Activated CD4-positive, alpha-beta T cell treated with anti-CD3 and anti-CD28 coated beads for 4 hours (primary cell): ENCODE measurements around the gene CYBA.
A peak's percentile ranks its signal among the peaks of the same experiment; 100 is the strongest.

Source experiments
- DNase-seq, 2 donors: peaks; one replicate each; pipeline ENCODE4 v3.0.0-alpha.2; 2020

Gene CYBA

DNA sequence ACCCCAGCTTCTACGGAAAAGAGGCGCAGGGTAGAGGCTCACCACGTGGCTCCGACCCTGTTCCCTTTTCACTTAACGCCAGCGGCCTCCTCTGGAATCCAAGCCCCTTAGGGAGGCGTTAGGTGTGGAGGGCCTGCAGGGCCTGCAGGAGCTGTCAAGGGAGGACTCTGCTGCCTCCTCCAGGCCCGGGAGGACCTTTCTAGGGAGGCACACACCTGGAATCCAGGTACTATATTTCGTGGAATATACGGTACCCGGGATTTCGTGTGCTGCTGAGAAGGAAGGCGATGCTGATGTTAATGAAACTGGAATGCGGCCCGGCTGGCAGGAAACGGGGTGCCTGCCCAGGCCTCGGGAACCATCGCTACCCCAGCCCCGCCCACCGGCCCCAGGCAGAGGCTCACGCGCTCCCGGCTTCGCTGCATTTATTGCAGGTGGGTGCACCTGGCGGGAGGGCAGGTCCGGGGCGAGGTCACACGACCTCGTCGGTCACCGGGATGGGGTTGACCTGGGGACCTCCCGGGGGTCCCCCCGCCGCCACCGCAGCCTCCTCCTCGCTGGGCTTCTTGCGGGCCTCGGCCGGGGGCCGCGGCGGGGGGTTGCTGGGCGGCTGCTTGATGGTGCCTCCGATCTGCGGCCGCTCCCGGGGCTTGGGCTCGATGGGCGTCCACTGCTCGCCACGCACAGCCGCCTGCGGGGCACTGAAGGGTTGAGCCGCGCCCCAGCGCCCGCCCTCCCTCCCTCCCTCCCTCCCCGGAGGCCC is 7.8 kb downstream of the CYBA start:
- no peak for DNase-seq

DNA sequence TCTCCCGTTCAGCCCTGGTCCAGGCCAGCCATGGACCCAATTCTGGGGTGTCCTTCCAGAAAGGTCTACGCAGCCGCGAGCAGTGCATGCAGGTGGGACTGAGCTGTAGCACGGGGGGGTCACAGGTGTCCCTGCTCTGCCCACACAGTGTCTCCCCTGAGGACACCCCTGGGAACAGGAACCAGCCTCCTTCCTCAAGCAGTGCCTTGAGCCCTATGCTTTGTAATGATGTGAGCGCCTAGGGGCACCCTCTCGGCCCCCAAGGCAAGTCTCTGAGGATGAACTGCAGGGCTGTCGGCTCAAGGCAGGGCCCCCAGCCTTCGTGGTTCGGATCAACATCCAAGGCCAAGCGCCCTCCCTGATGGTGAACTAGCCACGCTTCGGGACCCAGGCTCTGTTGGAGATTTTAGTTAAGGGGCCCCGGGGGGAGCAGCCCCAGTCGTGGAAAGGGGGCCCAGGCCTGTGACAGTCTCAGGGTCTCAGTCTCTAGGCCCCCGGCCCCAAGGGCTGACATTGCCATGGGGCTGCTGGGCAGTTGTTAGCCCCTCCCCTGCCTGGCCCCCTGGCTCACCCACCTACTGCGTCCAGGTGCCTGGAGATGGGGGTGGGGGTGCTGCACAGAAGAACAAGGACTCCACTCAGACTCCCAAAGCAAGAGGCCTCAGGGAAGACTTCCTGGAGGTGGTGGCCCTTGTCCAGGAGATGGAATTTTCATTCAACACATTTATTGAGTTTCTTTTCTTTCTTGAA is 10.2 kb downstream of the CYBA start:
- no peak for DNase-seq

DNA sequence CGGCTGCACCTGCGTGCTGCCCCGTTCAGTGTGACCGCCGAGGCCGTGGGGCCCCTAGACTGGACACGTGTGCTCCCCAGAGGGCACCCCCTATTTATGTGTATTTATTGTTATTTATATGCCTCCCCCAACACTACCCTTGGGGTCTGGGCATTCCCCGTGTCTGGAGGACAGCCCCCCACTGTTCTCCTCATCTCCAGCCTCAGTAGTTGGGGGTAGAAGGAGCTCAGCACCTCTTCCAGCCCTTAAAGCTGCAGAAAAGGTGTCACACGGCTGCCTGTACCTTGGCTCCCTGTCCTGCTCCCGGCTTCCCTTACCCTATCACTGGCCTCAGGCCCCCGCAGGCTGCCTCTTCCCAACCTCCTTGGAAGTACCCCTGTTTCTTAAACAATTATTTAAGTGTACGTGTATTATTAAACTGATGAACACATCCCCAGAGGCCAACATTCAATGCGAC is 10.8 kb downstream of the CYBA start:
- no peak for DNase-seq

DNA sequence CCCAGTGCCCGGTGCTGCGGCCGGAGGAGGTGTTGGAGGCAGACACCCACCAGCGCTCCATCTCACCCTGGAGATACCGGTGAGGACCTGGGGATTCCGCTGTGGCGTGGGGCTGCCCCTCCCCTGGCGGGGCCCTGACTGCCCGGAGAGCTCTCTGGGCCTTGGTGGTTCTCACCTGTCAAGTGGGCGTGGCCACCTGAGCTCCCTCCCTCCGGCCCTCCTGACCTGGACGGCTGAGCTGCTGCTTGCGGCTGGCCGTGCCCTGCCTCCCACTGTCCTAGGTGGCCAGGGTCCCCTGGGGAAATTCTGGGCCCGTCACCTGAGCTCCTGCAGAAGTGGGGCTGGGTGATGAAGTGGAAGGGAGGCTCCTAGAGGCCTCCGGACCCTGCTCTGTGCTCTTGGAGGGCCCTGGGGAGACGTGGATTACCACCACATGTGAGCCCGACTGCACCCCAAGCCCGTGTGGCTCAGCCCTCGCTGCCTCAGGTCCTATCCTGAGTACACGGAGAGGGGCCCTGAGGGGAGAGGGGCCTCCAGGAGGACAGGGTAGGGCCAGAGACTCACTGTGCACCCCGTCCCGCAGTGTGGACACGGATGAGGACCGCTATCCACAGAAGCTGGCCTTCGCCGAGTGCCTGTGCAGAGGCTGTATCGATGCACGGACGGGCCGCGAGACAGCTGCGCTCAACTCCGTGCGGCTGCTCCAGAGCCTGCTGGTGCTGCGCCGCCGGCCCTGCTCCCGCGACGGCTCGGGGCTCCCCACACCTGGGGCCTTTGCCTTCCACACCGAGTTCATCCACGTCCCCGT is 11.4 kb downstream of the CYBA start:
- DNase-seq, result no peak

DNA sequence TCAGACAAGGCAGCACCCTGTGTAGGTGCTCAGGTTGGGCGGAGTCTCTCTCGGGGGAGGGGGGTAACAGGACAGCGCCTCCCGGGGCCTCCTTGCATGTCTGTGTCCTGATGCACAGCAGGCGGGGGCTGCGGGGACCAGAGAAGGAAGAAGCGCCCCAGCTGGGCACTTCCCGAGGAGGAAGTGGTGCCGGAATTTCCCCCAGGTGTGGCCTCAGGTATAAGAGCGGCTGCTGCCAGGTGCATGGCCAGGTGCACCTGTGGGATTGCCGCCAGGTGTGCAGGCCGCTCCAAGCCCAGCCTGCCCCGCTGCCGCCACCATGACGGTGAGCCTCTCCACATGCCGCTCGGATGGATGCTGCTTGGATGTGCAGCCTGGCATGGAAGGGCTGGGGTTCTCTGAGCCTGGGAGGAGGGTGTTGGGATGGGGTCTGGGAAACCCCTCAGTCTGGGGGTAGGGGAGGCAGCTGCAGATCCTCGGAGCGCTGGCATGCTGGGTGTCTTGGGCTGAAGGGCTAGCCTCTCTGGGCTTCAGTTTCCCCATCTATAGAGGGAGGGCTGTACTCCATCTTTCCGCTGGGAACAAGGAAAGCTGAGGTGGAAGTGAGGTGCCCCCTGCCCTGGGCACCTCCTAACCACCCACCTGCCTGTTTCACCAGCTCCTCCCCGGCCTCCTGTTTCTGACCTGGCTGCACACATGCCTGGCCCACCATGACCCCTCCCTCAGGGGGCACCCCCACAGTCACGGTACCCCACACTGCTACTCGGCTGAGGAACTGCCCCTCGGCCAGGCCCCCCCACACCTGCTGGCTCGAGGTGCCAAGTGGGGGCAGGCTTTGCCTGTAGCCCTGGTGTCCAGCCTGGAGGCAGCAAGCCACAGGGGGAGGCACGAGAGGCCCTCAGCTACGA is 12.3 kb downstream of the CYBA start, which contains the start of gene IL17C:
Gene IL17C, plus strand, starts transcription at position 250 of the 908 bp plus-strand sequence. Its CDS starts 70 bp downstream, at position 320.
- DNase-seq, result no peak

DNA sequence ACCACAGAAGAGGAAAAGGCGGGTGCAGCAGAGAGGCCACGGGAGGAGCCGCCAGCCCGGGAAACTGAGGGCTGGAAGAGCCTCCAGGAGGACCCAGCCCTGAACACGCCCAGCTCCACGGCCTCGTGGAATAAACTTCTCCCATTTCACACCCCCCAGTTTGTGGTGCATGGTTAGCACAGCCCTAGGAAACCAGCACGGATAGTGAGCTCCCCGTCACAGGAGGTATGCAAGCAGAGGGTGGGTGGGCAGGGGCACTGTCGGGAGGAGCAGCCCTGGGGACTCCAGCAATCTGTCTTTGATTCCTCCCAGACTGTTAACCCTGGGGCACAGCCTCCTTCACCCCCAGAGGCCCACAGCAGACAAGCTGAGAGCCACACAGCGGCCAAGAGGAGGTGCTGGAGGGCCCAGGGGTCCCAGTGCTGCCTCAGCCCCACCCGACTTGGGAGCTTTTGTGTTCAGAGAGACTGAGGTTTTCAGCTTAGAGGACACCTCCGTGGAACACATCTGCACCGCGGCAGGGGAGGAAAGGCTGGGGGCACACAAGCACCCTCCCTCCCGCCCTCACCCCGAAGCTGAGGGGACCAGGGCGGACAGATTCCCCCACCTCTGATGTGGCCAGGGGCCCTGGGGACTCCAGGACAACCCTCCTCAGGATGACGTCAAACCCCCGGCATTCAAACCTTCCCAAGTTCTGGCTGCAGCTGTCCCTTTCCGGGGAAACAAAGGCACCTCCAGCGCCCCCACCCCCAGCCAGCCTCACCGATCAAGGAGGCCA is 14.2 kb downstream of the CYBA start:
- no peak for DNase-seq

DNA sequence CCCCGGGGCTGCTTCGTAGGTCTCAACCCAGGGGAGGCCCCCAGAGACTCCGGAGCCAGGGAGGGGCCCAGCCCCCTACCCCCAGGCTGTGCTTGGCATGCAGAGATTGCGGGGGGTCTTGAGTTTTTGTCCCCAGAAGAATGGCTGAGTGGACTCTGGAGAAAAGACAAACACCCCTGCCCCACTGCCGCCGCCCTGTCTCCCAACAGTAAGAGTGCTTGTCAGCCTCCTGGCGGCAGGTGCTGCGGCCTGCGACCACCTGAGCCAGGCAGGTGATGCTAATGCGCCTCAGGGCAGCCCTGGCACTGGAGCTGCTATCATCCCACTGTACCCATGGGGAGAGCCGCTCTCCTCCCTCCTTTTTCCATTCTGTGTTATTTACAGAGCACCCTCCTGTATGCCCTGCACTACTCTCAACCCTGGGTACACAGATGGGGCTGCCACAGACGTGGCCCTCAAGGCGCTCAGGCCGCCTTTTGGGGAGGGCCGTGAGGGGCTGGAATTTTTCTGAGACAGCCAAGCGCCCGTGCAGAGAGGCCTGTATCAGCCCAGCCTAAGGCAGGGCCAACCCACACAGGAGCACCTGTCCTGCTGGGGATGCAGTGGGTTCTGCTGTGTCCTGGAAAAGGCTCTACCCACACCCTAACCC is 15.1 kb downstream of the CYBA start:
- no peak for DNase-seq

DNA sequence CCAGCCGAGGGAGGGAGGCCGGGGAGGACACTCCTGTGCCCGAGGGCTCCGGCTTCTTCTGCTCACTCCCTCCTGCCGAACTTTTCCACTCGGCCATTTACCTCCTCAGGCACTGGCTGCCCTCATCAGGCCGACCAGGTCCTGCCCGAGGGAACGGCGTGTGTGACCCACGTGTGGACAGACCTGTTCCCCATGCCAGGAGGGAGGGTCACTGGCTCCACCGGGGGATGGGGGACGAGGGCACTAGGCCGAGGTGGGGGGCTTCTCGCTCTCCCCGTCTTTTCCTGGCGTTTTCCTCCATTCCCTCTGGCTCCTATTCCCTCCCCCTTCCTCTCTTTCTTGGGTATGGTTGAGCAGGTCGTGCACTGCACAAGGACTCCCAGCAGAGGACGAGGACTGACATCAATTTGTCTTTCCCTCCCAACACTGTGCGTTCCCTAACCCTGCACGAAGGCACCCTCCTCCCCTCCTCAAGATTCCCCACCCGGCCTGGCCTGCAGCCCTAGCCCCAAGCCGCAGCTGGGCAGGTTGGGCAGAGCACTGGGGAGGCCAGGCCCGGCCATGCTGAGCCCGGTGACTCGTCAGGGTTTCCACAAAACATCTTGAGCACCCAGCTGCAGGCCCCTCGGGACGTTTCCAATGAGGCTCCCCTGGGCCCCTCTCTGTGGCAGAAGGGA is 15.7 kb downstream of the CYBA start:
- no peak for DNase-seq

DNA sequence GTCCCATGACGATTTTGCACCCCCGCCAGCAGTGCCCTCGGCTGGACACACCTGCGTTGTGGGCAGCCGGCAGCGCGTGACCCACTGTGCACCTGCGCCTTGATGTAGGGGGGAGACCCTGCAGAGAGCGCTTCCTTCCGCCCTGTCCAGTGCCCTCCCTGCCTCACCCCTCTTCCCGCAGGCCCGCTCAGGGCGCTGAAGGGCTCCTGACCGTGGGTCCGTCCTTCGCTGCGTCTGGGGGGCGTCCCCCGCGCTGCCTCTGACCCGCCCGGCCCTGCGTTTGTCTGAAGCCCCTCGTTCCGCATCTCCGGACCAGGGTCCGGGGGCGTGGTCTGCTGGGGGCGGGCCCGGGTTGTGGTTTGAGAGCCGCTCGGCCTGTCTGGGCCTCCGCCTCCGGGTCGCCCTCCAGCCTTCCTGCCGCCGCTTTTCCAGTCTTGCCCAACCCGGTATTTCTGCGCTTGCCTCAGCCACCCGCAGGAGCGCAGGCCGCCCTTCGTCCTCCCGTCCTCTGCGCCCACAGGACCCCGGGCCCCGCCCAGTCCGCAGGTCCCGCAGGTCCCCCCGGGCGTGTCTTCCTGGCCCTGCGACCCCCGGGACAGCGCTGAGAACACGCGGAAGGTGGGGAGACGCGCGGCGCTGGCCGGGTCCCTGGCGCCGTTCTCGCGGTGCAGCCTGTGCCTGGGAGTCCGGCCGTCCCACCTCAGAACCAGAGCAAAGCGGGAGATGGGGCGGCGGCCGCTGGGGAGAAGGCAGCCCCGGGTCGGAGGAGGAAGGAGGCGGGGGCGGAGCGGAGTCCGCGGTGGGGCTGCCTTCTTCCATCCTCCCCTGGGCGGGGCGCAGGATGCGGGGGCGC is 16.5 kb downstream of the CYBA start:
- DNase-seq, result peak; percentile 42 to 62

DNA sequence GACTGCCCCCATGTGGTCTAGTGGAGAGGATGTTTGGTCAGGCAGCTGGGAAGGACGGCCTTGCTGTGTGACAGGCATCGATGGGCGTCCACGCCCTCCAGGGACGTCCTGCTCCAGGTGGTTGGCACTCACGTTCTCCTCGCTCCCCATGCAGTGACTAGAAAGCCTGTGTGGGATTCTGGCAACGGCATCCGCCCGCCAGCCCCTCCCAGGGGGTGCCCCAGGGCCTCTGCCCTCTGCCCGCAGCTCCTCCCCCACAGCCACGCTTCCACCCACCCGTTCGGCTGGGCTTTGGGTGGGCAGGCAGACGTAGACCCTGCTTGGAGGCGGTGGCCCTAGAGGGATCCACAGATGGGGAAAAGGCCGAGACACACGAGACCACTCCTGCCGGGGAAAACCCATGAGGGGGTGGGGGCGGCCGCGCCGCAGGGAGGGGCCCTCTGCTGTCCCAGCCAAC is 17.1 kb downstream of the CYBA start:
- DNase-seq, result peak; percentile 44 to 60

DNA sequence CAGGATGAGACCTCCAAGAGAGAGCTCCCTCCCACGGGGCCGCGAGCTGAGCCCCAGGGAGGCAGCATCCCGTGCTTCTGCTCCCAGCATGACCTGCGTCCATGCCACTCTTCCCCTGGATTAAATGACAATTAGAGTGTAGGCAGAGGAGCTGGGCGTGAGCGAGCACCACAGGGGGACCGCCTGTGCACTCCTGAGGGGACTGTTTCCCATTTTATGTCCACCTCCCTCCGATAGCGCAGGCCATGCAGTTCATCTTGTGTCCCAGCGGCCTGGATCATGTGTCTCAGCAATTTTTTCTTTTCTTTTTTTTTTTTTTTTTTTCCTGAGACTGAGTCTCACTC is 18.3 kb downstream of the CYBA start:
- no peak for DNase-seq

DNA sequence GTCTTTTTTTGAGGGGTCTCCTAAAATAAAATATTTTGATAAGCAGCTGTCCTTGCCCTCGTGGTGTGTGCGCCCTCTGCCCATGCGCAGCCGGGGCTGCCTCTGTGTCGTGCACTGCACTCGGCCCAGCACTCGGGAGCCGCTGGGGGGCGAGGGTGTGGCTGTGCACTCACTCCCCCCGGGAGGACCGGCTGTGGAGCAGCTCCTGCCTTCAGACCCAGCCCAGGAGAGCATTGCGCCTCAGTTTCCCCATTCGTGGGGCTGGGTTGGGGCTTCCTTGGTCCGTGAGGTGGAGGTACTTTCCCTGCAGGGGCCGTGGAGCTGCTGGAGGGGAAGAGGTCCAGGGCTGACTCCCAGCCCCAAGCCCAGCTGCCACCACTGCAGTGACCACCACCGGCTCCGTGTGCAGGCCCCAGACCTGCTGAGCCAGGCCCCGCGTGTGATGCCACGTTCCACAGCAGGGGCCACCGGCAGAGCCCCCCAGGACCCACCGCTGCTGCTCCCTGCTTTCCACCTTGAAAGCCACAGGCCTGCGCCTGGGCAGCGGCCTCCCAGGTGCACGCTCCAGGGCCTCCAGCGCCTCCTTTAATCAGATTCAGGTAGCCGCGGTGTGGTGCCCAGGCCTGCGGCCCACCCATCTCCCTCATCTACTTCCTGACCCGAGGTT is 18.8 kb downstream of the CYBA start:
- DNase-seq, result no peak

DNA sequence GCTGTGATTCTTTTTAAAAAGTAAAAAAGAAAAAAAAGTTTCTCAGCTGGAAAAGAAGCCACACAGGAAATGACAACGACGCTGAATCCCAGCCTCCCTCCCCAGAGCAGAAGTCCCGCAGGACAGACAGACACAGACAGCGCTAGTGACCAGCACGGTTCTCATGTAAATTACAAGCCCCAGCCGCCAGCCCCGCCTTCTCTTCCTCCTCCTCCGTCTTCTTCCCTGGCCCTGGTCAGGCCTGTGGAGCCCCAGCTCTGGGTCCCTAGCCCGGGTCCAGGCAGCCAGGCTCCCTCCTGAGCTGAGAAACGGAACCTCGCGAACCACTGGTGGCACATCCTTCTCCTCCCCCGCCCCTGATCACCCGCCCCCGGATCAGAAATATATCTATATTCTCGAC is 19.5 kb downstream of the CYBA start:
- DNase-seq, result no peak

DNA sequence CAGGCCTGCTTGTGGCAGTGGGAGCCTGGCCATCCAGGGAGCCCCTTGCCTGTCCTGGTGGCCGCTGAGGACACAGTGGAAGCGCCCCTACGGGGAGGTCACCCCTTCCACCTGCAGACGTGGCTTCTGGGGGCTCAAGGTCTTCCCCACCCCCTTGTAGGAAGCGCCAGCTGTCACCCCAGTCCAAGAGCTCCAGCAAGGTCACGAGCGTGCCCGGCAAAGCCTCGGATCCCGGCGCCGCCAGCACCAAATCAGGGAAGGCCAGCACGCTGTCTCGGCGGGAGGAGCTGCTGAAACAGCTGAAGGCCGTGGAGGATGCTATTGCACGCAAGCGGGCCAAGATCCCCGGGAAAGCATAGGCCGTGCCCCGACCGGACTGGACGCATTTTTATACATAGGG is 19.9 kb downstream of the CYBA start:
- no peak for DNase-seq

DNA sequence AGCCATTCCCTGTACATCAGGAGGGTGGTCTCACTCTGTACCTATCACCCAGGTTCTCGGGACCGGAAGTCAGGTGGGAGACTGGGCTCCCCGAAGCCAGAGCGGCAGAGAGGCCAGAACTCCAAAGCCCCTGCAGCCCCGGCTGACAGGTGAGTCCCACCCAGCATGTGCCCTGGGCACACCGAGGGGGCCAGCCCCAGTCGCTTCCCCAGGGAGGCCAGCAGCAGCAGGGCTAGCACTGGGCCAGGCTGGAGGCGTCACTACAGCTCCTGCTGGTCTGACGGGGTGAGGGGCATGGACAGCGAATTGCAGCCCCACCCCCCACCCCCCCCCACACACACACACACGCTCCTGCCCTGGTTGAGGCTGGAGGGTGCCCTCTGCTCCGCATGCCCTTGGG is 20.4 kb downstream of the CYBA start:
- no peak for DNase-seq

DNA sequence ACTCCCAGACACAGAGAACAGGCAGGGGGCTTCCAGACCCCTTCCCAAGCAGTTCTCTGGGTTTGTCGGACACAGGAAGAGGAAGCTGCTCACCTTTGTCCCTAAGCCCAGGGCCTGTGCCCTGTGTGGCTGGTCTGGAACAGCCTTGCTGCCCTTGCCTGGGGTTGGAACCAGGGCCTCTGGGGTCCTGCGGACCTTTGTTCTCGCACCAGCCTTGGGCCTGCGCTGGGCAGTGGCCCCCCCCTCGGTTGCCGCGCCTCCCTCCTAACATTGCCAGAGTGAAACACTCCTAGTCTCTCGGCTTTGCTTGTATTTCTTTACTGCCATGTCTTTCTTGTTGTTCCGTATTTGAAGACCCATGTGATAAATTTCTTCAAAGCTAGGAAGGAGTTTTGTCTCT is 21.0 kb downstream of the CYBA start:
- no peak for DNase-seq

DNA sequence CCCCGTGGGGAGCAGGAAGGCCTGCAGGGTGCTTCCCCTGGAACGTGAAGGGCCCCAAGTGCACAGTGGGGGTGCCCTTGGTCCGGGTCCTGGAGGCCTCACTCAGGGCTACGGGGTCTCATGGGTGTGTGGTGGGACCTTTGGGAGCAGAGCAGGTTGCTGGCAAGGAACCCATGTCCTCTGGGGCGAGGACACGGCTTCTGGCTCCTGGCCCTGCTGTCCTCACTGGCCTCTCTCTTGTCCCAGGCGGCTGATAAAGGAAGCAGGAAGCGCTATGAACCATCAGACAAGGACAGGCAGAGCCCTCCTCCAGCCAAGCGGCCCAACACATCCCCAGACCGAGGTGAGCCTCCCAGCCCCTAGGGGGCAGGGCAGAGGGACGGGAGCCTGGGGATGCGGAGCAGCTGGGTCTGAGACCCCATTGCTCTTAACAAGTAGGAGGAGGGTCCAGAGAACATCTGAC is 22.3 kb downstream of the CYBA start:
- no peak for DNase-seq

DNA sequence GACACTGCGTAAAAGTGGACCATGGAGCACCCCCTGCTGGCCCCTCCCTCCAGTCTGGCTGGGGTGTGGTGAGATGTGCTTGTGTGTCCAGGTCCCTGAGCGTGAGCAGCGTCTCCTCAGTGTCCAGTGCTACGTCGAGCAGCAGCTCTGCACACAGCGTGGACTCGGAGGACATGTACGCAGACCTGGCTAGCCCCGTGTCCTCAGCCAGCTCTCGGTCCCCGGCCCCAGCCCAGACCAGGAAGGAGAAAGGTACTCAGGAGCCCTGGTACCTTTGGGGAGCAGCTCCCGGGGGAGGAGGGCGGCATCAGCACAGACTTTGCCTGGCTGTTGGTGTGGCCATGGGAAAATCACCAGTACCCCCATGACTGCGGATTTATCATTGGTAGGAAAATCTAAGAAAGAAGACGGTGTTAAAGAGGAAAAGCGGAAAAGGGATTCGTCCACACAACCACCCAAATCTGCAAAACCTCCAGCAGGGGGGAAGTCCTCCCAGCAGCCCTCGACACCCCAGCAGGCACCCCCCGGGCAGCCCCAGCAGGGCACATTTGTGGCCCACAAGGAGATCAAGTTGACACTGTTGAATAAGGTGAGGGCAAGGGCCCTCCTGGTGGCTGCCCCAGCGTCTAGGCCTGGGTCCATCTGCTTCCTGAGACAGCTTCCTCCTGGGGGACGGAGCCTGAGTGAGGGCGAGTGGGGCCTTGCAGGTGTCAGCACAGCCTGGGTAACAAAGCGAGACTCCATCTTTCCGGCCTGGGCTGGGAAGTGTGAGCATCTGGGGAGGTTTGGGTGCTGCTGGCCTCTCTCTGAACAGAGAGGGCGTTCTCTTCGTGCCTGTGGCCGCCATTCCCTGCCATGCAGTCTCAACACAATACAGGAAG is 23.1 kb downstream of the CYBA start:
- no peak for DNase-seq
